Loucy (cell line): ENCODE results near the gene NAT10.

Source experiments
- CTCF ChIP-seq: fragments of 200-600 bp; sonication (generic); conservative IDR thresholded peaks from 2 replicates; pipeline ENCODE4 v1.5.1; 2014; ENCODE audit warnings: mild to moderate bottlenecking, antibody characterized with exemption, low read length
- EZH2phosphoT487 ChIP-seq: fragments of 200-600 bp; IDR thresholded peaks from 2 replicates; pipeline ENCODE4 v1.6.1; 2018; ENCODE audit warnings: antibody characterized with exemption, mild to moderate bottlenecking, moderate library complexity, borderline replicate concordance

GRCh38 chr11:34145847-34146381 lies 40.5 kb downstream of the NAT10 start:
- TF ChIP-seq CTCF (no peak), EZH2phosphoT487 (no peak)
